Activated CD4-positive, alpha-beta T cell treated with anti-CD3 and anti-CD28 coated beads, Interleukin-2, amount 50 U/mL, for 16 hours (primary cell): ENCODE data around the gene BTBD8.
"Not testable (repeated sequence)": the region's sequence is repeated elsewhere in the genome, so short reads cannot be mapped to it uniquely, and the experiment has no call there.

Source experiments
- DNase-seq: peaks from one replicate; pipeline ENCODE4 v3.0.0-alpha.2; 2020

BTBD8 gene

GRCh38 chr1:92080128-92080985 is at the start of gene BTBD8:
BTBD8 (plus strand) TSS chr1:92080345; CDS start chr1:92080572, 227 bp downstream.
- peak; percentile 82 for DNase-seq

DNA sequence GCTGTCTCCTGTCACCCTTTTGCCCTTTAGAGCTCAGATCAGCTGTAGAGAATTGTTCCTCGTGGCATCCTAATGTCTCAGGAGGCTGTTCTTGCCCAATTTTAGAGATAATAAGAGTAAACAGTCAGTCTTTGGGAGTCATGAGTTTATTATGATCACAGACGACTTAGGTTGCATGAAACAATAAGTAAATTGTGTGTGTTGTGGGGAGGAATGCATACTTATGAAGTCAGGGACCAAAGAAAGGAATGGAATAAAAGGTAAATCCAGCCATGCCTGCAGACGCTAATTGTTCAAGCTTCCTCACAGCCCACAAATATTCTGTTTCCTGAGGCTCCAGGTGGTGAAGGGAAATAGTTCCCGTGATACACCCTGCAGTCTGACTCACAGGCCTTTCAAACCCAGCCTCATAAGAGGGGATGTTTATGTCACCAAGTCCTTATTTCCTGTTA is 49.5 kb upstream of the BTBD8 start:
- DNase-seq: peak; percentile 17

DNA sequence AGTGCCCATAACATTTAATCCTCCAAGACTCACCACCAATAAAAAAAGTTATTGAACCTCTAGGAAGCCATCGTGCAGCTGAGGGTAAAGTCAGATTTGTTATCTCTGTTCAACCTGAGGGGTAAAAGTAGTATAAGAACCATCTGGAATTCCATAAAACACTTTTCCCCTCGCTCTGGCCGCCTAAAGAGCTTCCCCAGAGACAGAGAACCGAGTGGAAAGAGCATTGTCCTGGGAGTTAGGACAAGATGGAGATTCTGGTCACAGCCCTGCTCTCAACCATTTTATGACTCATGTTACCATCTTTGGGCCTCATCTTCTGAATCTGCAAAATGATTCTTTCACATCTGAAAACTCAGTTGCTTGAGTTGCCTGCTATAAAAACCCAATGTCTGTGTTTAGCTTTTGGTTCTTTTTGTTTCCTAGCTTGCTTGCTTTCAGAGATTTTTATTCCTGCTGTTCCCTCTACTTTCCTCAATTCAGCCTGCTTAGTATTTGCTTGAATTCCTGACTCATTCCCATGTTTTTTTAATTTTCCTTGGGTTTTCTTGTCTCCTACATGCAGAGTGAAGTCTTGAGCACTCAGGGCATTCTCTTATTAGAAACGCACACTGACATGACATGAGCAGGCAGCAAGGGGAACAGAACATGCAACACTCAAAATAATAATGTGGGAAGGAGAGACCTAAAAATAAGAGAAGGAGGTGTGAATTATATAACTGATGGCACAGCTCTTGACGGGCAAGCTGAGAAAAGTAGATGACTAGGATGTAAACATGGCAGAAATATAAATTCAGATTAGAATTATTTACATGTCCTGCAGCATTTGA is 48.6 kb upstream of the BTBD8 start:
- no peak for DNase-seq

DNA sequence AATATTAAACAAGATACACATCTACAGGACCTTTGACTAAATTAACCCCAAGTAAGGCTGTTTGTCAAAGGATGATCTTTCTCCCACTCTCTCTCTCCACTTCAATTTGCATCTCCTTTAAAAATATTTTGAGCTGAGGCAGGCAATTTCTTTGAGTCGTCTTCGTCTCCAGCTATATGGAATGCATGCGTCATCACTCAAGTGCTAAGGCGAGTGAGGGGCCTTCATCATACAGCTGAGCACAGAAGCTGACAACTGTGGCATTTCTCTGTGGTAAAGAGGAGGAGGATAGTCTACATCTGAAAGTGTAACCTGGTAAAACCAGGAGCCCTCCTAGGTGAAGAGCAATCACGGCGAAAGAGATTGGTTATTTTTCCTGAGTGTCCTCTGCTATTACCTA is 42.7 kb upstream of the BTBD8 start:
- no peak for DNase-seq

- DNase-seq: no peak
These were observed 41.3 kb upstream of the BTBD8 start for GRCh38 chr1:92038695-92039346.

GRCh38 chr1:92040971-92041370 is 39.2 kb upstream of the BTBD8 start:
- DNase-seq: no peak

DNA sequence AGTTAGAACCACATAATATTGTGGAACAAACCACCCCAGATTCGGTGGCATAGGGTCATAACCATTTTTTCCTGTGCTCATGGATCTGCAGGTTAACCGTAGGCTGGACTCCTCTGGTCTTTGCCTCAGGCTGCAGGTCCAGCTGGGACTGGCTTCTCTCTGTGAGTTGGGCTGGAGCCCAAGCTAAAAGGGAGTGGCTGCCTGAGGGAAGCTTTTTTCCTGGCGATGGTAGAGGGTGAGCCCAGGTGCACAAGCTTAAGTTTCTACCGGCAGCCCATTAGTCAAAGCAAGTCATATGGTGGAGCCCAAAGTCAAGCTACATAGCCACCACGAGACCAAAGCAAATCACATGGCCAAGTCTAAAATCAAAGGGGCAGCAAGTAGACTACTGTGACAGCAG is 36.5 kb upstream of the BTBD8 start:
- no peak for DNase-seq

DNA sequence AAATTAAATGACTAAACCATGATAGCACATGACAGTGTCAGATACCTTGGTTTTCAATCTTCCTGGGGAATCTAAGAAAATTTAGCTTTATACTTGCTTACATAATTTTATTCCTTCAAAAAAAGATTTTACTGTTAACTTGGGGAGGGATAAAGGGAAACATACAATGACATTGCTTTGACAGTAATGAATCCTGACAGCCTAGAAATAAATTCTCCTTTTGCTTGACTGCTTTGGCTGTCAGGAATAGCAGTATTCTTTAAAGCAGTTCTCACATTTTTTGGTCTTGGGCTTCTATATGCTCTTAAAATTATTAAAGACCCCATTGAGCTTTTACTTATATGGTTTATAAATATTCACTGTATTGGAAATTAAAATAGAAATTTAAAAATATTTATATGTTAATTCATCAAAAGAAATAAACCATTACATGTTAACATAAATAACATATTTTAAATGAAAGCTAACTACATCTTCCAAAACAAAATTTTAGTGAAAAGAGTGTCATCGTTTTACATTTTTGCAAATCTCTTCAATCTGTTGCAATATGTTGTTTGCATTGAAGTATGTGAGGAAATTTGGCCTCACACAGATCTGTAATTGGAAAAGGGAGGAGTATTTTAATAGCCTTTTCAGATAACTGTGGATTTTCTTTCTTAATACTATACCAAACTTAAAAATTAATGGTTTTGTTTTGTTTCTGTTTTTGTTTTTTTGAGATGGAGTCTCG is 34.2 kb upstream of the BTBD8 start:
- no peak for DNase-seq

GRCh38 chr1:92051948-92052347 is 28.2 kb upstream of the BTBD8 start:
- no peak for DNase-seq

- DNase-seq: no peak
These were observed 15.1 kb upstream of the BTBD8 start for GRCh38 chr1:92065042-92065441.

GRCh38 chr1:92066321-92066720 is 13.8 kb upstream of the BTBD8 start:
- no peak for DNase-seq

- DNase-seq: no peak
These were observed 9.3 kb upstream of the BTBD8 start for GRCh38 chr1:92070892-92071291.

GRCh38 chr1:92074446-92074845 is 5.7 kb upstream of the BTBD8 start:
- DNase-seq: not testable (repeated sequence)

GRCh38 chr1:92075311-92075710 is 4.8 kb upstream of the BTBD8 start, which contains the start of gene SETSIP:
SETSIP (minus strand) TSS chr1:92075411; CDS start chr1:92075411, 0 bp downstream.
- no peak for DNase-seq

DNA sequence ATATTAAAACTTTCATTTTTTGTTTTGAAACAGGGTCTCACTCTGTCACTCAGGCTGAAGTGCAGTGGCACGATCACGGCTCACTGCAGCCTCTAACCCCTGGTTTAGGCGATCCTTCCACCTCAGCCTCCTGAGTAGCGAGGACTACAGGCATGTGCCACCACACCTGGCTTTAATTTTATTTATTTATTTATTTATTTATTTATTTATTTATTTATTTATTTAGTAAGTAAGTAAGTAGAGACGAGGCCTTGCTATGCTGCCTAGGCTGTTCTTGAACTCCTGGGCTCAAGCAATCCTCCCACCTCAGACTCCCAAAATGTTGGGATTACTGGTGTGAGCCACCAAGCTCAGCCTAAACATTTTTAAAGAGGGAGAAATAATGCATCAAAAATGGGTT is 3.8 kb upstream of the BTBD8 start:
- no peak for DNase-seq

DNA sequence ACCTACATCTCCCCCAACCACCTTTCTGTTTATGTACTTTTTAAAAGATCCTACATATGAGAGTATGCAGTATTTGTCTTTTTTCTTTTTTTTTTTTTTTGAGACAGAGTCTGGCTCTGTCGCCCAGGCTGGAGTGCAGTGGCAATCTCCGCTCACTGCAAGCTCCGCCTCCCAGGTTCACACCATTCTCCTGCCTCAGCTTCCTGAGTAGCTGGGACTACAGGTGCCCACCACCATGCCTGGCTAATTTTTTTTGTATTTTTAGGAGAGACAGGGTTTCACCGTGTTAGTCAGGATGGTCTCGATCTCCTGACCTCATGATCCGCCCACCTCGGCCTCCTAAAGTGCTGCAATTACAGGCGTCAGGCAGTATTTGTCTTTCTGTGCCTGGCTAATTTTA is 2.1 kb upstream of the BTBD8 start:
- not testable (repeated sequence) for DNase-seq

GRCh38 chr1:92079441-92079840 is 704 bp upstream of the BTBD8 start:
- DNase-seq: no peak

DNA sequence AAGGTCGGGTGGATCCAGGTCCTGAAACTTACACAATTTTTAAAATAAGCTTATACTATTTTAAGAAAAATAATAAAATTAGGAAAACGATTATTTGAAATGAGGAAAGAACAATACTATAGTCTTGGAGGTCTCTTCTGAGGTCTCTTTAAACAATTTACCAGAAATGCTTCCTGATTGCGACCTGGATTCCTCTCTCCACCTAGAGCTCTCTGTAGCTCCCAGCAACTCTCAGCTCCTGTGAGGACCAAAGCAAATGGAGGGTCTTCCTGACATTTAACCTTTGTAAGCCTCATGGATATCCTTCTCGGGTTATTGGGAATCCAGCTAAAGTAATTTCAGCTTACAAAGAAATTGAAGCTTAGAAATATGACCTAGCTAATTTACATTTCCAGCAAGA is 886 bp downstream of the BTBD8 start:
- no peak for DNase-seq

GRCh38 chr1:92084651-92085050 is 4.5 kb downstream of the BTBD8 start:
- no peak for DNase-seq

DNA sequence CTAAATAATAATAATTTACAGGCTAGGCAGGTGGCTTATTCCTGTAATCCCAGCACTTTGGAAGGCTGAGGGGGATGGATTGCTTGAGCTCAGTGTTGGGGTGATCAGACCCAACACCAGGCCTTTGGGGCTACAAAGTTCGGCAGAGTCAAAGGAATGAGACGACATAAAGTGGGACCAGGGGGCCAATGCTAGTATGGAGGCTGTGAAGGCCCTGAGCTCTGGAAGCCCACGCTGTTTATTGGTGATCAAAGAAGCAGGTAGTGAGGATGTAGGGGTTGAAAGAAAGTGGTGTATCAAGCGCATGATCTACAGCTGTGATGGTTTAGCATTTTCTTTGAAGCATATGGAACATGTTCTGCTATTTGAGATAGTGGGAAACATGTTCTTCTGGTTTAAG is 5.6 kb downstream of the BTBD8 start:
- no peak for DNase-seq

GRCh38 chr1:92087542-92087941 is 7.4 kb downstream of the BTBD8 start:
- no peak for DNase-seq

DNA sequence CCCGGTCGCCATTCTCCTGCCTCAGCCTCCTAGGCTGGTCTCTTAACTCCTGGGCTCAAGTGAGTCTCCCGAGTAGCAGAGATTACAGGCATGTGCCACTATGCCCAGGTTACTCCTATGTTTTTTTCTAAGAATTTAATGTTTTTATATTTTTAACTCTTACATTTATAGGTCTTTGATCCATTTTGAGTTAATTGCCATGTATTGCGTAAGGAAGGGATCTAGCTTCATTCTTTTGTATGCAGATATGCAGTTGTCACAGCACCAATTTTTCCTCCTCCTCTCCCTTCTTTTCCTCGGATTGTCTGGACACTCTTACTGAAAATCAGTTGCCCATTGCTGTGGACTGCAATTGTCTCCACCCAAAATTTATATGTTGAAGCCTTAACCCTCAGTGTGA is 11.5 kb downstream of the BTBD8 start:
- no peak for DNase-seq

GRCh38 chr1:92094090-92094489 is 13.9 kb downstream of the BTBD8 start:
- no peak for DNase-seq
